H1 (cell line): ENCODE data around the gene TMEM221. TPM values are rescaled to one million over a fixed set of nuclear protein-coding genes. Genes with fewer than 3 reads are reported as not detected.

Experiments used
- CHD7 ChIP-seq: fragments of 300-600 bp; sonication (generic); IDR thresholded peaks from 2 replicates; pipeline ENCODE4 v1.7.1; 2012; ENCODE audit warnings: low read length, moderate library complexity, mild to moderate bottlenecking, inconsistent platforms; ENCODE audit not compliant: insufficient replicate concordance
- polyA plus RNA-seq, 7 experiments: library from polyadenylated mRNA; depleted of rRNA in 3 of 7; stranded (reverse) in 5 of 7; unstranded in 2 of 7; fragments of >200 nt in 5 of 7; fragments of 200-250 nt in 2 of 7; gene quantifications; 1 replicate in 5 of 7; 2 replicates in 1 of 7; 4 replicates in 1 of 7; pipeline versions ENCODE4 v1.2.1 to v1.2.3, GENCODE V29; 2011 to 2013; ENCODE audit warnings: missing spikeins in 2 of 7, mixed read lengths in 2 of 7
- total RNA-seq: library from RNA; stranded (reverse); fragmentation: NEBNext Ultra II Directional; extraction: Animal tissue kit (Norgen Biotek cat#: 25700); gene quantifications from 2 replicates; pipeline ENCODE4 v1.2.1, GENCODE V29; 2021

The TMEM221 gene
- total and polyA plus RNA-seq, 2 of the 8 experiments (the other 6 are each of a cell fraction or from before 2014, with no cell fraction given): 1.4 to 2.0 TPM

- TF ChIP-seq CHD7: no peak
These were observed 24.6 kb upstream of the TMEM221 start (continued) for GRCh38 chr19:17473041-17473440.
